Gastroesophageal sphincter (tissue), 3 donors: Measurements from ENCODE around the gene CFAP157.

Experiments used
- EP300 ChIP-seq: sonication (generic); formaldehyde crosslinking; IDR thresholded peaks from one replicate; pipeline ENCODE4 v1.6.1; 2017; ENCODE audit warnings: antibody characterized with exemption, mild to moderate bottlenecking
- POLR2A ChIP-seq, 2 donors: fragments of 450-650 bp; IDR thresholded peaks; one replicate each; pipeline ENCODE4 v1.6.1; 2017; ENCODE audit warnings: antibody characterized with exemption in 2 of 2, mild to moderate bottlenecking in 2 of 2, moderate library complexity in 1 of 2
- POLR2AphosphoS5 ChIP-seq: sonication (generic); formaldehyde crosslinking; IDR thresholded peaks from one replicate; pipeline ENCODE4 v1.6.1; 2017; ENCODE audit warnings: antibody characterized with exemption
- TF ChIP-seq, protein P1 (sequence below), 4 experiments: fragments of 200-600 bp in 2 of 4; fragments of 450-650 bp in 2 of 4; sonication (generic) in 1 of 4; IDR thresholded peaks; one replicate each; pipeline ENCODE4 v1.5.1; 2017 to 2019; ENCODE audit warnings: antibody characterized with exemption in 4 of 4, mild to moderate bottlenecking in 2 of 4, moderate library complexity in 2 of 4

DNA sequence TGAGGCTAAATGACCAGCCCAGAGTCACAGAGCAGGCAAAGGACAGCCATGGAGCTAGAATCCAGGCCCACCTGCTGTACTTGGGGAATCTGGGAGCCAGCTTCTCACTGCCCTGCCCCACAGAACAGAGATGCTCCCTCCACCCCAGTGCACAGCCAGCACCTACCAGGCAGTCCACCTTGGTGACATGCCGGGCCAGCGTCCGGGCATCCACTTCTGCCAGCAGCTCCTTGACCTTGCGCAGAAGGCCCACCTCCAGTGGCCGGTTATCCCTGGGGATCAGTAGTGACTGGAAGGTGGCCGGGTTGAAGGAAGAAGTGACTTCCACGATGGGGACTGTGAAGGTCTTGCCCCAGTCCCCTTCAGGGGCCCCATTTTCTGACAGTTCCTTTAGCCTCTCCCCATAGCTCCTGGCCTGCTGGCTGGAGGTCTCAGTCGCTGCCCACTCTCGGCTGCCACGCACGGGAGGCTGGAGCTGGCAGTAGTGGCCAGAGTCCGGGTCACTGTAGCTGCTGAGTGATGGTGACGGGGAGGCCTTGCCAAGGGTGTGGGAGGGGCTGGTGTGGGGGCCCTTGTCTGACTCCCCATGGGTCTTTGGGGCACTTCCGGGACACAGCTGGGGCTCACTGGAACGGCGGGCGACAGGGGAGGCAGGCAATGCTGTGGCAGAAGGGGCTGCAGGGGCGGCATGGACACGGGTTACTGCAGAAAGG, 37.8 kb downstream of the CFAP157 start:
- TF ChIP-seq POLR2A (IDR thresholded peaks at IDR 0.05) (no peak), EP300 (no peak), POLR2AphosphoS5 (no peak)
- TF ChIP-seq, protein P1, sequence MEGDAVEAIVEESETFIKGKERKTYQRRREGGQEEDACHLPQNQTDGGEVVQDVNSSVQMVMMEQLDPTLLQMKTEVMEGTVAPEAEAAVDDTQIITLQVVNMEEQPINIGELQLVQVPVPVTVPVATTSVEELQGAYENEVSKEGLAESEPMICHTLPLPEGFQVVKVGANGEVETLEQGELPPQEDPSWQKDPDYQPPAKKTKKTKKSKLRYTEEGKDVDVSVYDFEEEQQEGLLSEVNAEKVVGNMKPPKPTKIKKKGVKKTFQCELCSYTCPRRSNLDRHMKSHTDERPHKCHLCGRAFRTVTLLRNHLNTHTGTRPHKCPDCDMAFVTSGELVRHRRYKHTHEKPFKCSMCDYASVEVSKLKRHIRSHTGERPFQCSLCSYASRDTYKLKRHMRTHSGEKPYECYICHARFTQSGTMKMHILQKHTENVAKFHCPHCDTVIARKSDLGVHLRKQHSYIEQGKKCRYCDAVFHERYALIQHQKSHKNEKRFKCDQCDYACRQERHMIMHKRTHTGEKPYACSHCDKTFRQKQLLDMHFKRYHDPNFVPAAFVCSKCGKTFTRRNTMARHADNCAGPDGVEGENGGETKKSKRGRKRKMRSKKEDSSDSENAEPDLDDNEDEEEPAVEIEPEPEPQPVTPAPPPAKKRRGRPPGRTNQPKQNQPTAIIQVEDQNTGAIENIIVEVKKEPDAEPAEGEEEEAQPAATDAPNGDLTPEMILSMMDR (IDR thresholded peaks at IDR 0.05): no peak
